HepG2 (cell line): Measurements from ENCODE around the gene ZNF223. TPM values are rescaled to one million over a fixed set of nuclear protein-coding genes. Genes with fewer than 3 reads are reported as not detected.

ENCODE experiments used
- ADNP ChIP-seq: sonication (generic); formaldehyde crosslinking; IDR thresholded peaks from 2 replicates; pipeline ENCODE4 v1.4.0; 2020; ENCODE audit warnings: missing genetic modification reagents
- ATF7 ChIP-seq, 2 experiments: fragments of 450-650 bp in 1 of 2; sonication (generic) in 1 of 2; formaldehyde crosslinking in 1 of 2; IDR thresholded peaks; 2 replicates each; pipeline versions ENCODE4 v1.4.0 to v1.6.1; 2016 to 2020; ENCODE audit warnings: antibody characterized with exemption in 1 of 2, mild to moderate bottlenecking in 1 of 2, missing genetic modification reagents in 1 of 2
- CBFB ChIP-seq: sonication (generic); formaldehyde crosslinking; IDR thresholded peaks from 2 replicates; pipeline ENCODE4 v1.4.0; 2020; ENCODE audit warnings: missing genetic modification reagents
- GLI4 ChIP-seq: sonication (generic); formaldehyde crosslinking; IDR thresholded peaks from 2 replicates; pipeline ENCODE4 v1.5.1; 2020; ENCODE audit warnings: missing genetic modification reagents, mild to moderate bottlenecking, moderate library complexity, borderline replicate concordance
- IKZF1 ChIP-seq: fragments of 450-650 bp; IDR thresholded peaks from 2 replicates; pipeline ENCODE4 v1.7.1; 2016
- KDM2A ChIP-seq: sonication (generic); formaldehyde crosslinking; IDR thresholded peaks from 2 replicates; pipeline ENCODE4 v1.4.0; 2020; ENCODE audit warnings: low read depth, missing genetic modification reagents, borderline replicate concordance
- MTF2 ChIP-seq: sonication (generic); formaldehyde crosslinking; IDR thresholded peaks from 2 replicates; pipeline ENCODE4 v1.5.0; 2020; ENCODE audit warnings: missing genetic modification reagents, borderline replicate concordance
- RBM39 ChIP-seq: fragments of 200-400 bp; formaldehyde crosslinking; IDR thresholded peaks from one replicate; pipeline ENCODE4 v1.6.1; 2018; ENCODE audit warnings: antibody characterized with exemption, mild to moderate bottlenecking, low read depth, low read length; ENCODE audit not compliant: poor library complexity, severe bottlenecking
- SYNCRIP ChIP-seq: fragments of 200-400 bp; formaldehyde crosslinking; IDR thresholded peaks from 2 replicates; pipeline ENCODE4 v1.6.1; 2018; ENCODE audit warnings: mild to moderate bottlenecking, low read depth, low read length; ENCODE audit not compliant: insufficient read depth
- WIZ ChIP-seq: sonication (generic); formaldehyde crosslinking; IDR thresholded peaks from 2 replicates; pipeline ENCODE4 v1.5.1; 2020; ENCODE audit warnings: mild to moderate bottlenecking, missing genetic modification reagents
- ZNF713 ChIP-seq: sonication (generic); formaldehyde crosslinking; IDR thresholded peaks from 2 replicates; pipeline ENCODE4 v1.4.0; 2020; ENCODE audit warnings: mild to moderate bottlenecking, missing genetic modification reagents
- polyA plus RNA-seq, 8 experiments: library from polyadenylated mRNA; depleted of rRNA in 3 of 8; stranded (reverse) in 7 of 8; unstranded in 1 of 8; fragments of >200 nt; fragmentation: Illumina TruSeq in 4 of 8; extraction: Trizol in 4 of 8; gene quantifications; 2 replicates each; pipeline versions ENCODE4 v1.2.1 to v1.2.3, GENCODE V29; 2011 to 2016; ENCODE audit warnings: low read depth in 4 of 8, missing spikeins in 1 of 8, mixed read lengths in 1 of 8; ENCODE audit not compliant: insufficient read depth in 1 of 8
- total RNA-seq, 5 experiments: library from RNA; depleted of rRNA; stranded (reverse); fragments of >200 nt; fragmentation: Illumina TruSeq; extraction: Trizol; gene quantifications; 2 replicates each; pipeline ENCODE4 v1.2.3, GENCODE V29; 2016; ENCODE audit warnings: low read depth in 1 of 5
- TF ChIP-seq, protein P1 (sequence below): sonication (generic); formaldehyde crosslinking; IDR thresholded peaks from 2 replicates; pipeline ENCODE4 v1.5.1; 2020; ENCODE audit warnings: missing genetic modification reagents, mild to moderate bottlenecking, borderline replicate concordance
- TF ChIP-seq, protein P2 (sequence below): sonication (generic); formaldehyde crosslinking; IDR thresholded peaks from 2 replicates; pipeline ENCODE4 v1.5.1; 2020; ENCODE audit warnings: missing genetic modification reagents, mild to moderate bottlenecking, borderline replicate concordance
- TF ChIP-seq, protein P3 (sequence below): sonication (generic); formaldehyde crosslinking; IDR thresholded peaks from 2 replicates; pipeline ENCODE4 v1.5.0; 2020; ENCODE audit warnings: missing genetic modification reagents, mild to moderate bottlenecking, borderline replicate concordance
- TF ChIP-seq, protein P4 (sequence below): sonication (generic); formaldehyde crosslinking; IDR thresholded peaks from 2 replicates; pipeline ENCODE4 v1.8.1; 2023; ENCODE audit warnings: mild to moderate bottlenecking, missing genetic modification reagents
- TF ChIP-seq, protein P5 (sequence below): sonication (generic); formaldehyde crosslinking; IDR thresholded peaks from 2 replicates; pipeline ENCODE4 v1.4.0; 2020; ENCODE audit warnings: missing genetic modification reagents, borderline replicate concordance

ZNF223 gene
- total and polyA plus RNA-seq, 2 of the 13 experiments (the other 11 are each of a cell fraction or from before 2014, with no cell fraction given): 2.0 to 4.8 TPM

DNA sequence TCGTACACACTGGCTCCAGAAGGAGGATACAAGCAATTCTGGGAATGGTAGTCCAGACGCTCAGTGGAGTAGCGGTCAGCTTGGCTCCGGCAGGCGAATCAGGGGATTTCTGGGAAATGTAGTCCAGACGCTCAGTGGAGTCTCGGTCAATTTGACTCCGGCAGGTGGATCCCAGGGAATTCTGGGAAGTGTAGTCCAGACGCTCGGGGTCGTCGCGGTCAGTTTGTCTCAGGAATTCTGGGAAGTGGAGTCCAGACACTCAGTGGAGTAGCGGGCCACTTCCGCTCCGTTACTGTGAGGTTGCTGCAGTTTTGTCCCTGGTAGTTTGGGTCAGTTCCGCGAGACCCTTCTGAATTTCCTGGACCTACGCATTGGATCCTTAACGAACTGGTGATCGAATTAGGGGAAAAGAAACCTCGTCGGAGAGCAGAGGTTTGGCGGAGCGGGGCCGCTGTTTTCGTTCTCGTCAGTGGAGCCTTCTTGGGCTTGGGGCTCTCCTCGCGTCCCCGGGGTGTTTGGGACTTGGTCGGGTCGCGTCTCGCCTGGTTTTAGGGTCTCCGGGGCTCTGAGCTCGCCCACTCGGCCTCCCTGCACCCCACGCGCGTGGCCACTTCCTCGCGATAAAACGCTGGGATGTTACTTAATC lies 61.4 kb downstream of the ZNF223 start, which contains the start of gene ZNF225 (continued):
- TF ChIP-seq, protein P1, sequence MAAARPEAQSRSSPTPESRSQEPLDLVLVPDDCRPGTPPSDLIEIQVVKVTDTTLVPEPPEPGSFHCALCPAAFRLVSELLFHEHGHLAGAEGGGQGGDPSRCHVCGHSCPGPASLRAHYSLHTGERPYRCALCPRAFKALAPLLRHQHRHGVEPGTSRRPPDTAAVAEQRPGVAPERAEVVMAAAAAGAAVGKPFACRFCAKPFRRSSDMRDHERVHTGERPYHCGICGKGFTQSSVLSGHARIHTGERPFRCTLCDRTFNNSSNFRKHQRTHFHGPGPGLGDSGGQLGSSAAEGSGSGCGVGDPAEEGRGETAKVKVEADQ (CRISPR knock-in tag): 0 out of 2 replicates have a peak, but pooled peaks have one; percentile 31
- no peak for TF ChIP-seq ADNP
- TF ChIP-seq, protein P2, sequence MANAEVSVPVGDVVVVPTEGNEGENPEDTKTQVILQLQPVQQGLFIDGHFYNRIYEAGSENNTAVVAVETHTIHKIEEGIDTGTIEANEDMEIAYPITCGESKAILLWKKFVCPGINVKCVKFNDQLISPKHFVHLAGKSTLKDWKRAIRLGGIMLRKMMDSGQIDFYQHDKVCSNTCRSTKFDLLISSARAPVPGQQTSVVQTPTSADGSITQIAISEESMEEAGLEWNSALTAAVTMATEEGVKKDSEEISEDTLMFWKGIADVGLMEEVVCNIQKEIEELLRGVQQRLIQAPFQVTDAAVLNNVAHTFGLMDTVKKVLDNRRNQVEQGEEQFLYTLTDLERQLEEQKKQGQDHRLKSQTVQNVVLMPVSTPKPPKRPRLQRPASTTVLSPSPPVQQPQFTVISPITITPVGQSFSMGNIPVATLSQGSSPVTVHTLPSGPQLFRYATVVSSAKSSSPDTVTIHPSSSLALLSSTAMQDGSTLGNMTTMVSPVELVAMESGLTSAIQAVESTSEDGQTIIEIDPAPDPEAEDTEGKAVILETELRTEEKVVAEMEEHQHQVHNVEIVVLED (CRISPR knock-in tag): peak; percentile 94
- TF ChIP-seq ATF7 (IDR thresholded peaks at IDR 0.05): no peak
- 0 out of 2 replicates have a peak, but pooled peaks have one; percentile 48 for TF ChIP-seq ATF7 (CRISPR knock-in tag; IDR thresholded peaks at IDR 0.05)
- no peak for TF ChIP-seq ZNF713
- TF ChIP-seq IKZF1: no peak
- TF ChIP-seq WIZ (CRISPR knock-in tag): no peak
- TF ChIP-seq KDM2A (CRISPR knock-in tag): peak; percentile 81
- TF ChIP-seq, protein P3, sequence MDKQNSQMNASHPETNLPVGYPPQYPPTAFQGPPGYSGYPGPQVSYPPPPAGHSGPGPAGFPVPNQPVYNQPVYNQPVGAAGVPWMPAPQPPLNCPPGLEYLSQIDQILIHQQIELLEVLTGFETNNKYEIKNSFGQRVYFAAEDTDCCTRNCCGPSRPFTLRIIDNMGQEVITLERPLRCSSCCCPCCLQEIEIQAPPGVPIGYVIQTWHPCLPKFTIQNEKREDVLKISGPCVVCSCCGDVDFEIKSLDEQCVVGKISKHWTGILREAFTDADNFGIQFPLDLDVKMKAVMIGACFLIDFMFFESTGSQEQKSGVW (CRISPR knock-in tag): no peak
- TF ChIP-seq SYNCRIP: no peak
- TF ChIP-seq, protein P4, sequence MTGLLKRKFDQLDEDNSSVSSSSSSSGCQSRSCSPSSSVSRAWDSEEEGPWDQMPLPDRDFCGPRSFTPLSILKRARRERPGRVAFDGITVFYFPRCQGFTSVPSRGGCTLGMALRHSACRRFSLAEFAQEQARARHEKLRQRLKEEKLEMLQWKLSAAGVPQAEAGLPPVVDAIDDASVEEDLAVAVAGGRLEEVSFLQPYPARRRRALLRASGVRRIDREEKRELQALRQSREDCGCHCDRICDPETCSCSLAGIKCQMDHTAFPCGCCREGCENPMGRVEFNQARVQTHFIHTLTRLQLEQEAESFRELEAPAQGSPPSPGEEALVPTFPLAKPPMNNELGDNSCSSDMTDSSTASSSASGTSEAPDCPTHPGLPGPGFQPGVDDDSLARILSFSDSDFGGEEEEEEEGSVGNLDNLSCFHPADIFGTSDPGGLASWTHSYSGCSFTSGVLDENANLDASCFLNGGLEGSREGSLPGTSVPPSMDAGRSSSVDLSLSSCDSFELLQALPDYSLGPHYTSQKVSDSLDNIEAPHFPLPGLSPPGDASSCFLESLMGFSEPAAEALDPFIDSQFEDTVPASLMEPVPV (CRISPR knock-in tag): peak; percentile 60; the same call in 1 of the 2 replicates
- TF ChIP-seq, protein P5, sequence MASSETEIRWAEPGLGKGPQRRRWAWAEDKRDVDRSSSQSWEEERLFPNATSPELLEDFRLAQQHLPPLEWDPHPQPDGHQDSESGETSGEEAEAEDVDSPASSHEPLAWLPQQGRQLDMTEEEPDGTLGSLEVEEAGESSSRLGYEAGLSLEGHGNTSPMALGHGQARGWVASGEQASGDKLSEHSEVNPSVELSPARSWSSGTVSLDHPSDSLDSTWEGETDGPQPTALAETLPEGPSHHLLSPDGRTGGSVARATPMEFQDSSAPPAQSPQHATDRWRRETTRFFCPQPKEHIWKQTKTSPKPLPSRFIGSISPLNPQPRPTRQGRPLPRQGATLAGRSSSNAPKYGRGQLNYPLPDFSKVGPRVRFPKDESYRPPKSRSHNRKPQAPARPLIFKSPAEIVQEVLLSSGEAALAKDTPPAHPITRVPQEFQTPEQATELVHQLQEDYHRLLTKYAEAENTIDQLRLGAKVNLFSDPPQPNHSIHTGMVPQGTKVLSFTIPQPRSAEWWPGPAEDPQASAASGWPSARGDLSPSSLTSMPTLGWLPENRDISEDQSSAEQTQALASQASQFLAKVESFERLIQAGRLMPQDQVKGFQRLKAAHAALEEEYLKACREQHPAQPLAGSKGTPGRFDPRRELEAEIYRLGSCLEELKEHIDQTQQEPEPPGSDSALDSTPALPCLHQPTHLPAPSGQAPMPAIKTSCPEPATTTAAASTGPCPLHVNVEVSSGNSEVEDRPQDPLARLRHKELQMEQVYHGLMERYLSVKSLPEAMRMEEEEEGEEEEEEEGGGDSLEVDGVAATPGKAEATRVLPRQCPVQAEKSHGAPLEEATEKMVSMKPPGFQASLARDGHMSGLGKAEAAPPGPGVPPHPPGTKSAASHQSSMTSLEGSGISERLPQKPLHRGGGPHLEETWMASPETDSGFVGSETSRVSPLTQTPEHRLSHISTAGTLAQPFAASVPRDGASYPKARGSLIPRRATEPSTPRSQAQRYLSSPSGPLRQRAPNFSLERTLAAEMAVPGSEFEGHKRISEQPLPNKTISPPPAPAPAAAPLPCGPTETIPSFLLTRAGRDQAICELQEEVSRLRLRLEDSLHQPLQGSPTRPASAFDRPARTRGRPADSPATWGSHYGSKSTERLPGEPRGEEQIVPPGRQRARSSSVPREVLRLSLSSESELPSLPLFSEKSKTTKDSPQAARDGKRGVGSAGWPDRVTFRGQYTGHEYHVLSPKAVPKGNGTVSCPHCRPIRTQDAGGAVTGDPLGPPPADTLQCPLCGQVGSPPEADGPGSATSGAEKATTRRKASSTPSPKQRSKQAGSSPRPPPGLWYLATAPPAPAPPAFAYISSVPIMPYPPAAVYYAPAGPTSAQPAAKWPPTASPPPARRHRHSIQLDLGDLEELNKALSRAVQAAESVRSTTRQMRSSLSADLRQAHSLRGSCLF (CRISPR knock-in tag): no peak
- TF ChIP-seq CBFB (CRISPR knock-in tag): 0 out of 2 replicates have a peak, but pooled peaks have one; percentile 49
- no peak for TF ChIP-seq GLI4 (CRISPR knock-in tag)
- TF ChIP-seq MTF2: no peak
- no peak for TF ChIP-seq RBM39
